Loucy (cell line): ENCODE measurements around the gene PHF20.

Source experiments
- CTCF ChIP-seq: fragments of 200-600 bp; sonication (generic); conservative IDR thresholded peaks from 2 replicates; pipeline ENCODE4 v1.5.1; 2014; ENCODE audit warnings: mild to moderate bottlenecking, antibody characterized with exemption, low read length
- EZH2phosphoT487 ChIP-seq: fragments of 200-600 bp; IDR thresholded peaks from 2 replicates; pipeline ENCODE4 v1.6.1; 2018; ENCODE audit warnings: antibody characterized with exemption, mild to moderate bottlenecking, moderate library complexity, borderline replicate concordance

GRCh38 chr20:35972462-35972861 is 200.6 kb downstream of the PHF20 start:
- no peak for TF ChIP-seq CTCF
- no peak for TF ChIP-seq EZH2phosphoT487
